Cardiac fibroblast (primary cell): Measurements from ENCODE around the gene EYA4.
A peak's percentile ranks its signal among the peaks of the same experiment; 100 is the strongest.

Experiments used
- DNase-seq, 2 donors: peaks; one replicate each; pipeline versions ENCODE4 v3.0.0 to v3.0.0-alpha.2; 2010; ENCODE audit warnings: low read depth in 2 of 2
- H3K4me3 ChIP-seq, 2 donors: replicated peaks in 1 of 2; 1 replicate in 1 of 2; 2 replicates in 1 of 2; pipeline ENCODE4 v1.5.1; 2011; ENCODE audit warnings: low read depth in 2 of 2, low read length in 2 of 2, mild to moderate bottlenecking in 2 of 2, moderate library complexity in 1 of 2
- CTCF ChIP-seq: IDR thresholded peaks from one replicate; pipeline ENCODE4 v1.5.1; 2011; ENCODE audit warnings: low read depth, mild to moderate bottlenecking, low read length, inconsistent platforms

The EYA4 gene

GRCh38 chr6:133360194-133360593 is 119.0 kb downstream of the EYA4 start:
- TF ChIP-seq CTCF = no peak
- no peak for DNase-seq
- H3K4me3 ChIP-seq = no peak overlapping the region

- no peak overlapping the region for H3K4me3 ChIP-seq
- TF ChIP-seq CTCF = no peak
- DNase-seq = no peak
Observed at GRCh38 chr6:133362813-133363212, 121.7 kb downstream of the EYA4 start.

- TF ChIP-seq CTCF = no peak
- peak in 1 of 2 donors; percentile 3 for DNase-seq
- no peak overlapping the region for H3K4me3 ChIP-seq
Observed at GRCh38 chr6:133368664-133369063, 127.5 kb downstream of the EYA4 start.

GRCh38 chr6:133369773-133370272 is 128.7 kb downstream of the EYA4 start:
- no peak for TF ChIP-seq CTCF
- no peak overlapping the region for H3K4me3 ChIP-seq
- no peak for DNase-seq

- no peak for TF ChIP-seq CTCF
Observed at GRCh38 chr6:133376743-133377142, 135.6 kb downstream of the EYA4 start.

GRCh38 chr6:133377219-133377618 is 136.1 kb downstream of the EYA4 start:
- no peak for TF ChIP-seq CTCF
- H3K4me3 ChIP-seq = no peak overlapping the region
- DNase-seq = no peak

More at GRCh38 chr6:133376743-133377142, 135.6 kb downstream of the EYA4 start:
- no peak overlapping the region for H3K4me3 ChIP-seq
- no peak for DNase-seq

- no peak for TF ChIP-seq CTCF
- no peak for DNase-seq
- H3K4me3 ChIP-seq = no peak overlapping the region
Observed at GRCh38 chr6:133380047-133380446, 138.9 kb downstream of the EYA4 start.
